NCI-H446 (cell line): ENCODE data around the gene RCAN2.
"Not testable (repeated sequence)": the region's sequence is repeated elsewhere in the genome, so short reads cannot be mapped to it uniquely, and the experiment has no call there.

Experiments
- DNase-seq, 2 experiments: peaks; one replicate each; lab custom pipeline; 2025; lab: John Stamatoyannopoulos, UW

RCAN2 gene

DNA sequence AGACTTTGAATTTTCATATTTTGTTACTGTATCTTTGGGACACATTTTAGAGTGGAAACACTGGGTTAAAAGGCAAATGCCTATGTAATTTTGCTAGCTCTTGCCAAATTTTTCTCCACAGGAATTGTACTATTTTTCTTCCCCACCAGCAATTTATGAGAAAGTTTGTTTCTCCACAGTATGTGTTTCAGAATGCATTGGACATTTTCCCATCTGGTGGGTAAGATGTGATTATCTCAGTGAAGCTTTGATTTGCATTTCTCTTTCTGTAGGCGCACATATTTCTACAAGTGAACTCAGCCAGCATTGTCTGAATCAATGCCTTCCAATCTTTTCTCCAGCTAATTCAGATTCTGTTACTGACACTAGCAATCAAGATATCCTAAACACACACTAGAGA lies 157.8 kb downstream of the RCAN2 start:
- no peak for DNase-seq

DNA sequence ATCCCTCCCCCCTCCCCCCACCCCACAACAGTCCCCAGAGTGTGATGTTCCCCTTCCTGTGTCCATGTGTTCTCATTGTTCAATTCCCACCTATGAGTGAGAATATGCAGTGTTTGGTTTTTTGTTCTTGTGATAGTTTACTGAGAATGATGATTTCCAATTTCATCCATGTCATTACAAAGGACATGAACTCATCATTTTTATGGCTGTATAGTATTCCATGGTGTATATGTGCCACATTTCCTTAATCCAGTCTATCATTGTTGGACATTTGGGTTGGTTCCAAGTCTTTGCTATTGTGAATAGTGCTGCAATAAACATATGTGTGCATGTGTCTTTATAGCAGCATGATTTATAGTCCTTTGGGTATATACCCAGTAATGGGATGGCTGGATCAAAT lies 158.8 kb downstream of the RCAN2 start:
- not testable (repeated sequence) for DNase-seq

DNA sequence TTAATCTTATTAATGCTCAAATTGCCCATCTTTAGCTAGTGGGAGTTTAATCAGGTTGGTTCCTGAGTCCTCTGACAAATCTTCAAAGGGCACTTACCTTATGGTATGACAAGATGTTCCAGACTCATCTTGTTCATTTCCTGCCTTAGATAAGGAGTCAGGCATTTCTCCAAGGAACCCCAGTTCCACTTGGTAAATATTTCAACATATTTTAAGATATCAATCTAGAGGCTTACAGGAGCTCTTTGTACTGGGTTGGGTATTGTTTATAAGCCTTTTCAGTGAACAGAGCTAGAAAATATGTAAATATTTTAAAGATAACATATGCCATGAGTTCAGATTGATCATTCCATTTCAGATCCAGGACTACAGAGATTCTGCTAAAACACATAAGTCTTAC lies 159.8 kb downstream of the RCAN2 start:
- DNase-seq = no peak

- no peak for DNase-seq
Measured at GRCh38 chr6:46329568-46329967, 161.7 kb downstream of the RCAN2 start.

DNA sequence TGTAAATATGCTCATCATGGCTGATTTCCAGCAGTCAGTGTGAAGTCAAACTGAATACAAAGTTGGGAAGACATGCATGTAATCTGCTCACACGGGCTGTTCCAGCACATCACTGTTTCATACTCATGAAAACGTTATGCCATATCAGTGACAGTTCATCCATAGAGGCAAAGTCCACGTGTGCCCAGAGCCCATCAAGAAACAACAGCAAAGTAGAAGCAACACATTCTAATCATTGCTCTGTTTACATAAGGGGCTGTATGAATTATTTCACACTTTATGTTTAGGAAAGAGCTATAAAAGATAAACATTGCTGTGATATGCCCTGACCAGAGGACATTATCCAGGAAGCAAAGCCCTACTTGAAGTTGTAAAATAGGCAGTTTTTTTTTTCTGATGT lies 163.5 kb downstream of the RCAN2 start:
- no peak for DNase-seq

DNA sequence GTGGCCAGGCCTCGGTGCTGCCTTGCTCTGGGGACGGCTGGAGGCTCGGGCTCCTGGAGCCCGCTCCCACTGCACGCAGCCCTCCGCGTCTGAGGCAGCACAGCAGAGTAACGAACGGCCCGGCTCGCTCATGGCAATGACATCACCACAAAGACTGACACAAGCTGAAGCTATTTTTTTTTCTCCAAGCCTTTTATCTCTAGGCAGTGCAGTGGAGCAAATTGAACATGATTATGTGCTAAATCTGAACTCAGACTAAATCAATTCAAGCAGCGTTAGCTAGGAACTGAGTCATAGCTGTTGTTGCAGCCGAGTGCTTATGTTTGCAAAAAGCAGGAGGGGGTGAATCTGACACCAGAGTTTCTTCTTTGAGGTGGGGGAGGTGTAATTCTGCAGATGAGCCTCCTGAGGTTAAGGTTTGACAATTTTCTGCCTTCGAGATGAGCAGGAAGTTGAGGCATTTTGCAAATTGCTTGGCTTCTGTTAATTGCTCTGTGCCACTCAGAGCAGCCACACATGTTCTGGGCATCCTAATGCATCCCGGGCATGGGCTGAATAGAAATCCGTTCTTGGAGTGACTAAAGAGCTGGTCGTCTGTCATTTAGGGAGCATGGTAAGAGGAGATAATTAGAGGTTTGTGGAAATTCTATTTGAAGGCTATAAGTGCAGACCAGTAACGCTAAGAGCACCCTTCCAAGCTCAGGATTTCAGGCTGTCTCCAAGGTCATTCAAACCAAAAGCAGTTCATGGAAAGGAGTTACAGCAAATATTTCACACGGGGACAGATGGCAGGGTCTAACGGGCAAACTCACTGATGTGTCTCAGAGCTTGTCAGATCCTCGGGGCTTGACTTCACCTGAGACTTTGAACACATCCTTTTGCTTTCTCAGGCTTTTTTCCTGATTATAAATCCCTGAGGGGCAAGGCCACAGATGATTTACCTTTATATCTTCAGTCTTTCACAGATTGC lies 165.4 kb downstream of the RCAN2 start:
- no peak for DNase-seq

GRCh38 chr6:46324706-46325105 lies 166.5 kb downstream of the RCAN2 start:
- DNase-seq = no peak

- no peak for DNase-seq
Measured at GRCh38 chr6:46323966-46324622, 167.2 kb downstream of the RCAN2 start.

- no peak for DNase-seq
Measured at GRCh38 chr6:46323312-46323965, 167.8 kb downstream of the RCAN2 start.

GRCh38 chr6:46320505-46320904 lies 170.7 kb downstream of the RCAN2 start:
- DNase-seq = no peak

DNA sequence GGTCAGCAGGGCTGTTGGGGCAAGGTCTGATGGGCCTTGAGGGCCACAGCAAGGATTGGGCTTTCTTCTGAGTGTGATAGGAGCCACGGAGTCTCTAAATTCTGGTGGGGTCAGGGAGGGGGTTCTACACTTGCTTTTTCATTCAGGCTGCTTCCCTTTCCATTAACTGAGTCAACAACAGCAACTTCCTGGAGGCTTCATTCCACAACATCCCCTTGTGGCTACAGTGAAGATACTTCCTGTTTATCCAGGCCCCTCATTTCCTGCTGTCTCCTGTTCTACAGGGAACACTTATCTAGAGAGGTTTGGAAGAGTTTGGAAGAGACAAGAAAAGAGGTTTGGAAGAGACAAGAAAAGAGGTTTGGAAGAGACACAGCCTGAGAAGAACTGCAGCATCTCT lies 175.7 kb downstream of the RCAN2 start:
- DNase-seq = no peak

- DNase-seq = no peak
Measured at GRCh38 chr6:46312654-46313053, 178.6 kb downstream of the RCAN2 start.

GRCh38 chr6:46310196-46310595 lies 181.1 kb downstream of the RCAN2 start:
- DNase-seq = no peak

DNA sequence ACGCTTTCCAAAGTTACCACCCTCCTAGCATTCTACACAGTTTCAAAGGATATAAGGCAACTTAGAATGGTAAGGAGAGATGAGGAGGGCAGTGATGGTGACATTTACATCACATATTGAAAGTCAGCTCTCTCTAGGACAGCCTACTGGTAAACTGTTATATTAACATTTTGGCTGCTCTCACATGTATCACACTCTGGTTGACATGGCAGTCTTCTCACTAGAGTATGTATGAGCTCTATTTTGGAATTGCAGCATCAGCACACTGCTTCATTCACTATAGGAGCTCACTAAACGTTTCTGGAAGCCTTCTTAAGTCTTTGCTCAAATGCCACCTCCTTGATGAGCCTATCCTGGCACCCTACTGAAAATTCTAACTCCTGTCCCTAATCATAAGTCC lies 184.8 kb downstream of the RCAN2 start:
- DNase-seq = no peak

DNA sequence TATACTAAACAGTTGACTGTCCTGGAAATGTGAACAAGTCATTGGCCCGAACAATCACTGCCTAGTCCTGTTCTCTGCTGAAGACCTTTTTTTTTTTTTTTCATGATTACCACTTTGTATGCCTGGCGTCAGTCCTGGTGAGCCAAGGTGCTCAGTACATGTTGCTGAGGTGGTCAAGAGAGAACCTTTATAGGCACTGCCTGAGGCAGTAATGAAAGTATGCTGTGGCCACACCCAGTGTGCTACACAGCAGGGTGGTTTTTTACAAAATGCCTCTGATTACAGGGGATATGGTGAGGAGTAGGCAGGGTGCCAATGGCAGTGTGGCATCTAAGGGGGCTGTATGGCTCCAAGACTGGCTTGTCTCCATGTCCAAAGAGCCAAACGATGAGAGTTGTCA lies 185.4 kb downstream of the RCAN2 start:
- no peak for DNase-seq

DNA sequence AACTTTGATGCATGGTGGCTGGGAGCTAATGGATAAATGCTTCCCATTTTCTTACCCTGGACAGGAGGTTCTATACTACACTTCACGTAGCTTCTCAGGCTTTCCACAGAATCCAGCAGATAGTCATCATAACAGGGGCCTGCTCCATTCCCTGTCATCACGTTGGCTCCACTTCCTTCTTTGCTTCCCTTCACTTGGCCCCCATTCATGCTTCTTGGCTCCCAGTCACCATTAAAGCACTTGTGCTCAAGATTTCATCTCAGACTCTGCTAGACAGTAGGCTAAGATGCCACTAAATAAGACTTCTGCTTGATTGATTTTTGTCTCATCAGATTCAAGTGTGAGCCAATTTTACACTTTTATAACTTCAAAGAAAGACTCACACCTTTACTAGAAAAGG lies 186.0 kb downstream of the RCAN2 start:
- DNase-seq = no peak

DNA sequence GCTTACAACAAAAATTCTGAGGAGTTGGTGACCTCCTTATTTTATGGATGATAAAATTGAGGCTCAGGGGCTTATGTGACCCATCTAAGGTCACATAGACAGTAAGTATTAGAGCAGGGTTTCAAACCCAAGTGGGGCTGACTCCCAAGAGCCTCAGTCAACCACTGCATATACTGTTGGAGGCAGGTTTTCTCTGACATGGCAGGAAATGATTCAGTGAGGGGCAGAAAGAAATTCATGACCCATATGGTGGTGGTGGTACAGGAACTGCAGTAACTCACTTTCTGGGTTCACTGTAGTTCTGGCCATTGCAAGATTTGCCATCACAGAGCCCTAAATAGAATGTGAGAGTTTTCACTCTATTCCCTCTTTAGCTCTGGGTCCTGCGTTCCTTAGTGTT lies 188.4 kb downstream of the RCAN2 start:
- DNase-seq = no peak

DNA sequence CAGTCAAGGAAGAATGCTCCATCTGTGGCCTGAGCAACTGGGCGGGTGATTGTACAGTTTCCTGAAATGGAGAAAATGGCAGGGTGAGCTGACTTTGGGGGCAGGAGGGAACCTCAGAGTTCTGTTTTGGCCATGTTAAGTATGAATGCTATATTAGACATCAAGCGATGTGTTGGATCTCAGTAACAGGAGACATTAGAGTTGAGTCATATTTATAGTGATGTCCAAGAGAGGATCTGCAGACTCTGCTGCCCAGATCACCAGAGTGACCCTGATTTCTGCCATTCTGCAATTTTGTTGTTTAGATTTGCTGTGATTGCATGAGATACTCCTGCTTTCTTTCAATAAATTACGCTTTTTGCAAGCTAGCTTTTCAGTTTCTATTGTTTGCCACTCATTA lies 189.1 kb downstream of the RCAN2 start:
- DNase-seq = no peak

GRCh38 chr6:46299253-46299652 lies 192.0 kb downstream of the RCAN2 start:
- DNase-seq = no peak

- no peak for DNase-seq
Measured at GRCh38 chr6:46296586-46296985, 194.7 kb downstream of the RCAN2 start.

- DNase-seq = no peak
Measured at GRCh38 chr6:46293641-46294316, 197.5 kb downstream of the RCAN2 start.

- DNase-seq = no peak
Measured at GRCh38 chr6:46291880-46292279, 199.4 kb downstream of the RCAN2 start.
